Spinal cord (tissue), 10 donors: ENCODE results near the gene ADK. TPM values are rescaled to one million over a fixed set of nuclear protein-coding genes. Genes with fewer than 3 reads are reported as not detected.

Source experiments
- DNase-seq, 6 donors: peaks; one replicate each; pipeline versions ENCODE4 v3.0.0 to v3.0.0-alpha.2; 2013 to 2015; ENCODE audit warnings: low spot score in 6 of 6, low read depth in 4 of 6
- H3K27ac ChIP-seq: one replicate; pipeline ENCODE4 v1.5.1; 2013; ENCODE audit warnings: low read depth, low read length, control low read depth
- H3K27me3 ChIP-seq: one replicate; pipeline ENCODE4 v1.6.1; 2013; ENCODE audit warnings: low read length; ENCODE audit not compliant: control insufficient read depth, insufficient read depth
- H3K36me3 ChIP-seq: one replicate; pipeline ENCODE4 v1.6.1; 2013; ENCODE audit warnings: low read length; ENCODE audit not compliant: control insufficient read depth, insufficient read depth
- H3K4me1 ChIP-seq: one replicate; pipeline ENCODE4 v1.6.1; 2013; ENCODE audit warnings: low read length; ENCODE audit not compliant: control insufficient read depth, insufficient read depth
- H3K4me3 ChIP-seq: one replicate; pipeline ENCODE4 v1.5.1; 2013; ENCODE audit warnings: low read depth, low read length, control low read depth
- H3K9me3 ChIP-seq: one replicate; pipeline ENCODE4 v1.6.1; 2013; ENCODE audit warnings: low read length; ENCODE audit not compliant: control insufficient read depth, insufficient read depth
- WGBS: methylation state at CpG from one replicate; pipeline ENCODE4 v1.1.5; 2013; ENCODE audit warnings: missing lambda C conversion rate; ENCODE audit not compliant: insufficient coverage; 5-methylcytosine and 5-hydroxymethylcytosine counted together
- polyA plus RNA-seq, 2 donors: library from polyadenylated mRNA; unstranded; fragments of 120-200 nt; gene quantifications; one replicate each; pipeline ENCODE4 v1.2.1, GENCODE V29; 2013; ENCODE audit not compliant: insufficient read length in 2 of 2
- total RNA-seq, 2 donors: library from RNA; depleted of rRNA in 1 of 2; stranded (reverse); fragments of 120-200 nt in 1 of 2; fragments of >200 nt in 1 of 2; gene quantifications; one replicate each; pipeline versions ENCODE4 v1.2.3 to v1.2.4, GENCODE V29; 2013 to 2014
- donor health status: healthy.

The ADK gene
- total and polyA plus RNA-seq, 4 donors = 46.9 to 58.9 (median 51.1) TPM

DNA sequence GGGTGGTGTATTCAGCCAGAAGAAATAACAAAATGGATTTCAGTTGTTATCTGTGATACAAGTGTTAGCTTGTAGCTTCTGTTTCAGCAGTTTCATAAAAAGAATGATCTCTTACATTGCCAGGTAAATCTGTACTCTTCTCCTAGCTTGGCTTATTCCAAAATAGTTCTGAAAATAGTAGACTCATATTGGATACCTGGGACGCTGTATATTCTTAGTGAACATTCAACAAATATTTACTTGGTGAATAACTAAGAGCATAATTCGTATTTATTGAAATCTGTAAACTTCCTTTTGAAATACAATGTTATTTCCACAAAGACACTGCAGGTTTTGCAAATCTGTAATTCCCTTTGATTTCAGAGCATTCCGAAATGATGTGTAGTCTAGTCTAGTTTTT is 249.2 kb downstream of the ADK start:
- DNase-seq = no peak
- no peak overlapping the region for H3K4me3 ChIP-seq
- no peak overlapping the region for H3K27ac ChIP-seq
- no peaks in the 10 kb centered on the region for H3K27me3 ChIP-seq
- no peaks in the 10 kb centered on the region for H3K9me3 ChIP-seq
- no peaks in the 10 kb centered on the region for H3K4me1 ChIP-seq
- no CpG with 5 or more reads among the region's 3 CpGs for WGBS
- no peaks in the 10 kb centered on the region for H3K36me3 ChIP-seq

DNA sequence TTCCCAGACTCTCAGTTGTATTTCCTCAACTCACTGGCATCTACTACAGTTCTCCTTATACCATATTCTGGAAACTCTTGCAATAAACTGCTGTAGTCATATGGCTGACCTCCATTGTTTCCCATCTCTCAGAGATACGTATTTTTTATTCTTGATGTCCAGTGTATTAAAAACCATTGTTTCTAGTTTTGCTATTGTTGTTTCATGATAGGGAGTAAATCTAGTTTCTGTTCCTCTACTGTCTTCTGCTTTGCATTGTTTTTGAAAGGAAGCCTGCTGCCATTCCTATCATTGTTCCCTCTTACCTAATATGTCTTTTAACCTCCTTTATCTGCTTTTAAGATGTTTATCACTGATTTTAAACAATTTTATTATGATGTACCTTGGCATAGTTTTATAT is 255.0 kb downstream of the ADK start:
- WGBS = no CpG with 5 or more reads among the region's 1 CpG
- no peaks in the 10 kb centered on the region for H3K4me1 ChIP-seq
- no peak overlapping the region for H3K27ac ChIP-seq
- H3K36me3 ChIP-seq = no peaks in the 10 kb centered on the region
- no peak overlapping the region for H3K4me3 ChIP-seq
- DNase-seq = no peak
- H3K9me3 ChIP-seq = no peaks in the 10 kb centered on the region
- H3K27me3 ChIP-seq = no peaks in the 10 kb centered on the region

- Histone ChIP-seq H3K4me3 (no peak overlapping the region), H3K9me3 (no peaks in the 10 kb centered on the region), H3K27ac (no peak overlapping the region), H3K4me1 (no peaks in the 10 kb centered on the region), H3K36me3 (no peaks in the 10 kb centered on the region), H3K27me3 (no peaks in the 10 kb centered on the region)
- DNase-seq = no peak
These were observed 264.3 kb downstream of the ADK start for GRCh38 chr10:74415146-74415839.

DNA sequence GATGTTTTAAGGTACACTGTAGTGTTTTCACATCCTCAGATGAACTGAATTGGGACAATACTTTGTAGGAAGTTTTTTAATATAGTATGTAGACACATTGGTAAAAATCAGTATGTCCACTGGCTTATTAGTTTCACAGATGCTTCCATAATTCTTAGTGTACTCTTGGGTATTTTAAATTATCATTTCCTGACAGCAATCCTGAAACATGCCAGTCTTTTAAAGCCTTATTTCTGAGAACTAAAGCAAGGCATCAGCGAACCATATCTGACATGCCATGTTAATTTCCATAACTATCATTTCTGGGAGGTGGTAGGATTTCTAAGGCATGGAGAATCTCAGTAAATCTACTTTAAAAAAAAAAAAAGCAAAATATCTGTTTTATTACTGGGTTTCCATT is 266.4 kb downstream of the ADK start:
- Histone ChIP-seq H3K36me3 (no peaks in the 10 kb centered on the region), H3K4me3 (no peak overlapping the region), H3K4me1 (no peaks in the 10 kb centered on the region), H3K9me3 (no peaks in the 10 kb centered on the region), H3K27ac (peak overlapping the region; percentile 87), H3K27me3 (no peaks in the 10 kb centered on the region)
- no CpG with 5 or more reads among the region's 1 CpG for WGBS
- DNase-seq = peak in 2 of 6 donors; percentile 9 to 50

DNA sequence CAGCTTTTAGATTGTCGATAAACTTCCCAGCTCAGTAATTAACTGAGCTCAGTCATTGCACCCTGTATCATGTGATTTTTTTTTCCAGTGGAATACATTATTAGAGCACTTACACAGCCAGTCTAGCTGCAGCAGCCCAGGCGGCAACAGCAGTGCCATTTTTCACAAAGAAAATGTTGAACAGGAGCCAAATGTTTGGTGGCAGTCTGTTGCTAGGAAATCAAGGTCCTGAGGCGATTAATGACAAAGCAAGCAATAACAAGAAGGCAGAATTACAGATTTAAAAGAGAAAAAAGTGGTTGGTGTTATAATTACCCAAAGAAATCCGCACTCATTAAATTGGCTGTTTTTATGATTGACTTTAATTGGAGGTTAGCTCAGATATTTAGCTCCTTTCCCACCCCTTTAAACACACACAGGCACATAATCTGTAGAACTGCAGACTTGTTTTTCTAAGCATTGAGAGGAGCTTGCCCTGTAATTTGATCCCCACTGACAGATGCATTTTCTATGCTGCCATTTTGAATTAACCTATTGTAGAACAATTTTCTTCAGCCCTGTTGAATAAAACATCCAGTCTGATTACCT is 267.4 kb downstream of the ADK start:
- peak overlapping the region; percentile 87 for H3K27ac ChIP-seq

GRCh38 chr10:74419491-74419951 is 268.5 kb downstream of the ADK start:
- Histone ChIP-seq H3K4me1 (no peaks in the 10 kb centered on the region), H3K9me3 (no peaks in the 10 kb centered on the region), H3K4me3 (no peak overlapping the region), H3K27me3 (no peaks in the 10 kb centered on the region), H3K27ac (peak overlapping the region; percentile 87), H3K36me3 (no peaks in the 10 kb centered on the region)
- WGBS = no CpG with 5 or more reads among the region's 1 CpG
- DNase-seq = peak in 4 of 6 donors; percentile 13 to 91 (median 46)

More for the DNA sequence above, 267.4 kb downstream of the ADK start:
- peak; percentile 76 to 98 (median 84) for DNase-seq
- WGBS = no CpG with 5 or more reads among the region's 4 CpGs
- H3K4me3 ChIP-seq = peak overlapping the region; percentile 13
- H3K36me3 ChIP-seq = no peaks in the 10 kb centered on the region
- no peaks in the 10 kb centered on the region for H3K4me1 ChIP-seq
- H3K9me3 ChIP-seq = no peaks in the 10 kb centered on the region
- no peaks in the 10 kb centered on the region for H3K27me3 ChIP-seq

DNA sequence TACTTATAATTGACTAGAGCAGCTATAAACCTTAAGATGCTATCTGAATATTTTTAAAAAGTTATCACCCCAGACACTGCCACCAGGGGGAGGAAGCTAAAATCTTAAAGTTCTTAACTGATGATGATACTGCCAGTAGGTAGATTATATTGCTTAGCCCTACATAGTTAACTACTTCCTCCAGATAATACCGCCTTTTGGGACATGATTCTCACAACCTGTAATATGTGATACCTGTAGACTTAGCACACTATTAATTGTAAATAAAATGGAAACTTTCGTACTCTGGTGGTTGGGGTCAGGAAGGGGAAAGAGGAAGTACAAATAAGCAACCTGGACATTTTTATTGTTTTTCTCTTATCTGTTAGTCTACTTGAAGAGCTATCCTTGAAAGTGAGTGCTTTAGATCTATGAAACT is 268.9 kb downstream of the ADK start:
- Histone ChIP-seq H3K27ac (no peak overlapping the region), H3K4me1 (no peaks in the 10 kb centered on the region), H3K27me3 (no peaks in the 10 kb centered on the region), H3K36me3 (no peaks in the 10 kb centered on the region), H3K4me3 (no peak overlapping the region), H3K9me3 (no peaks in the 10 kb centered on the region)
- no CpG with 5 or more reads among the region's 2 CpGs for WGBS
- peak in 2 of 6 donors; percentile 60 to 87 for DNase-seq

DNA sequence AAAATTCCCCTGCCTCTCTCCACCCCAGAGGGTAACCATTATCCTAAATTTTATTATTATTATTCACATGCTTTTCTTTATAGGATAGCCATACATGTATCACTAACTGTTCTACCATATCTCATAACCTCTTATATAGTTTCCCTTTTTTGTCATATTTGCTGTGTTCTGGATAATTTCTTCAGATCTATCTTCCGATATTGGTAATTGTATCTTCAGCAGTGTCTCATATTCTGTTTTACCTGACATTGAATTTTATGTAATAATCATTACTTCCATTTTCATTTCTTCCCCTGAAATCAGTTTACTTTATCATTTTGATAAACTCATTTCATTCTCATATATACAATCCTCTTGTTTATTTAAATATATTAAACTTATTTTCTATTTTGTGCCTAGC is 273.5 kb downstream of the ADK start:
- H3K4me1 ChIP-seq = no peaks in the 10 kb centered on the region
- WGBS = no CpG with 5 or more reads among the region's 1 CpG
- H3K36me3 ChIP-seq = no peaks in the 10 kb centered on the region
- H3K9me3 ChIP-seq = no peaks in the 10 kb centered on the region
- H3K27ac ChIP-seq = no peak overlapping the region
- DNase-seq = no peak
- no peaks in the 10 kb centered on the region for H3K27me3 ChIP-seq
- H3K4me3 ChIP-seq = no peak overlapping the region

GRCh38 chr10:74425456-74426001 is 274.5 kb downstream of the ADK start:
- peak in 1 of 6 donors; percentile 50 for DNase-seq
- no peaks in the 10 kb centered on the region for H3K36me3 ChIP-seq
- no peaks in the 10 kb centered on the region for H3K9me3 ChIP-seq
- no CpG with 5 or more reads among the region's 2 CpGs for WGBS
- no peak overlapping the region for H3K27ac ChIP-seq
- no peaks in the 10 kb centered on the region for H3K4me1 ChIP-seq
- no peaks in the 10 kb centered on the region for H3K27me3 ChIP-seq
- H3K4me3 ChIP-seq = no peak overlapping the region

DNA sequence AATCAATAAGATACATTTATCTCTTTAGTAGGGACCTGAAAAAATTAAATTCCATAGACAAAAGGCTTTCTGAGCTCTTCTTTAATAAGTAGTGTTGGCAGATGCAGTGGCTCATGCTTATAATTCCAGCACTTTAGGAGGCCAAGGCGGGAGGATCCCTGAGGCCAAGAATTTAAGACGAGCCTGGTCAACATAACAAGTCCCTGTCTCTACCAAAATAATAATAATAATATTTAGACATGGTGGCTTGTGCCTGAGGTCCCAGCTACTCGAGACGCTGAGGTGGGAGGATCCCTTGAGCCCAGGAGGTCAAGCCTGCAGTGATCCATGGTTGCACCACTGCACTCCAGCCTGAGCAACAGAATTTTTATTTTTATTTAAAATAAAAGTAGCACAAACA is 280.8 kb downstream of the ADK start:
- DNase-seq = no peak
- H3K36me3 ChIP-seq = no peaks in the 10 kb centered on the region
- H3K4me3 ChIP-seq = no peak overlapping the region
- H3K4me1 ChIP-seq = no peaks in the 10 kb centered on the region
- H3K27ac ChIP-seq = no peak overlapping the region
- no CpG with 5 or more reads among the region's 4 CpGs for WGBS
- H3K27me3 ChIP-seq = no peaks in the 10 kb centered on the region
- no peaks in the 10 kb centered on the region for H3K9me3 ChIP-seq
